IMR-90 (cell line): ENCODE data around the gene SLC16A5.
"Not testable (repeated sequence)": the region's sequence is repeated elsewhere in the genome, so short reads cannot be mapped to it uniquely, and the experiment has no call there.

Source experiments
- CHD1 ChIP-seq: IDR thresholded peaks from 2 replicates; pipeline ENCODE4 v1.6.1; 2012; ENCODE audit warnings: low read depth, low read length, improper control_type of control experiment
- FOS ChIP-seq: fragments of 150-350 bp; IDR thresholded peaks from 2 replicates; pipeline ENCODE4 v1.6.1; 2016; ENCODE audit warnings: low read depth, low read length
- MAFK ChIP-seq: IDR thresholded peaks from 2 replicates; pipeline ENCODE4 v1.6.1; 2012; ENCODE audit warnings: low read depth, low read length, improper control_type of control experiment
- MAZ ChIP-seq: IDR thresholded peaks from 2 replicates; pipeline ENCODE4 v1.6.1; 2012; ENCODE audit warnings: low read depth, mild to moderate bottlenecking, low read length, improper control_type of control experiment, moderate library complexity, borderline replicate concordance
- POLR2A ChIP-seq: IDR thresholded peaks from 2 replicates; pipeline ENCODE4 v1.6.1; 2012; ENCODE audit warnings: mild to moderate bottlenecking, low read depth, low read length
- RAD21 ChIP-seq: IDR thresholded peaks from 2 replicates; pipeline ENCODE4 v1.6.1; 2012; ENCODE audit warnings: low read length, improper control_type of control experiment
- RCOR1 ChIP-seq: IDR thresholded peaks from 2 replicates; pipeline ENCODE4 v1.6.1; 2012; ENCODE audit warnings: mild to moderate bottlenecking, low read length, improper control_type of control experiment; ENCODE audit not compliant: insufficient replicate concordance
- TF ChIP-seq, protein P1 (sequence below): conservative IDR thresholded peaks from 2 replicates; pipeline ENCODE4 v1.5.1; 2012; ENCODE audit warnings: mild to moderate bottlenecking, low read depth, low read length, improper control_type of control experiment

GRCh38 chr17:75137762-75138161 lies 50.0 kb downstream of the SLC16A5 start:
- TF ChIP-seq, protein P1, sequence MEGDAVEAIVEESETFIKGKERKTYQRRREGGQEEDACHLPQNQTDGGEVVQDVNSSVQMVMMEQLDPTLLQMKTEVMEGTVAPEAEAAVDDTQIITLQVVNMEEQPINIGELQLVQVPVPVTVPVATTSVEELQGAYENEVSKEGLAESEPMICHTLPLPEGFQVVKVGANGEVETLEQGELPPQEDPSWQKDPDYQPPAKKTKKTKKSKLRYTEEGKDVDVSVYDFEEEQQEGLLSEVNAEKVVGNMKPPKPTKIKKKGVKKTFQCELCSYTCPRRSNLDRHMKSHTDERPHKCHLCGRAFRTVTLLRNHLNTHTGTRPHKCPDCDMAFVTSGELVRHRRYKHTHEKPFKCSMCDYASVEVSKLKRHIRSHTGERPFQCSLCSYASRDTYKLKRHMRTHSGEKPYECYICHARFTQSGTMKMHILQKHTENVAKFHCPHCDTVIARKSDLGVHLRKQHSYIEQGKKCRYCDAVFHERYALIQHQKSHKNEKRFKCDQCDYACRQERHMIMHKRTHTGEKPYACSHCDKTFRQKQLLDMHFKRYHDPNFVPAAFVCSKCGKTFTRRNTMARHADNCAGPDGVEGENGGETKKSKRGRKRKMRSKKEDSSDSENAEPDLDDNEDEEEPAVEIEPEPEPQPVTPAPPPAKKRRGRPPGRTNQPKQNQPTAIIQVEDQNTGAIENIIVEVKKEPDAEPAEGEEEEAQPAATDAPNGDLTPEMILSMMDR, result not testable (repeated sequence)
- not testable (repeated sequence) for TF ChIP-seq RAD21, MAFK, POLR2A, RCOR1, CHD1, MAZ, FOS
